Measurements from ENCODE around the gene PTPN2. TPM values are rescaled to one million over a fixed set of nuclear protein-coding genes. Genes with fewer than 3 reads are reported as not detected.

PTPN2 gene
- 10 to 100 TPM; 13.2 to 14.3 TPM for total RNA-seq

DNA sequence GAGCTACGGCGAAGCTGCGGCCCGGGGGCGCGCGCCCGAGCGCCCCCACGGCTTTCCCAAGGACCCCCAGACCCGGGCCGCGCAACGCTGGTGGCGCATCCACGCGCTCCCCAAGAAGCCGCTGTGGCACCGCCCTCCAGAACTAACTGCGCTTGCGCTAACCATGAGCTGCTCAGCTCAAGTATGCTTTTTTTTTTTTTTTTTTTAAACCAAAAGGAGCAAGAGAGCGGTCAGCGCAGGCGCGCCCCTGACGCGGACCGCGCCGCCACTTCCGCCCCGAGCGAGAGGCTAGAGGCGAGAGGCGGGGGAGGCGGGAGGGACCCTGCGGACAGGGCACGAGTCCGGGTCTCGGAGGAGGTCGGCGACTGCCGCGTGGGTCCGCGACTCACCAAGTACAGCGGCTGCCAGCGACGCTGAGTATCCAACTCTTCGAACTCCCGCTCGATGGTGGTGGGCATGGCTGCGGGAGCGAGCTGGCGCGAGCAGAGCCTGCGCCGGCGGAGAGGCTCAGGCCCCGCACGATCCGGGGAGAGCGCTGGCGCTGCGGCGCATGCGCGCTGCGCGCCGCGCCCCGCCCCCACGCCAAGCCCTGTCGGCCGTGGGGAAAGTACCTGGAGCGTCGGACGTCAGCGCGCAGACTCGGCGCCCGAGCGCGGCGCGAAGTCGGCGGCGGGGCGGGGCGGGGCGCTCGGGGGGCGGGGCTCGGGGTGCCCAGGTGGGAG, at the start of gene PTPN2:
Gene PTPN2 (minus strand): TSS at position 554 of the 722 bp plus-strand sequence. CDS start 96 bp downstream, at position 458.
- DNase-seq (ENCODE audit: low spot score): peak; percentile 94
- Histone ChIP-seq H3K36me3 (no peaks in the 10 kb centered on the region), H3K27me3 (no peaks in the 10 kb centered on the region), H3K9me3 (no peaks in the 10 kb centered on the region), H3K4me3 (peak within 1 kb of the TSS; percentile 71 to 81), H3K27ac (peak within 1 kb of the TSS; percentile 97 to 98), H3K4me1 (peaks cover 0 to 28% of the 10 kb centered on the region in 2 donors)
- TF ChIP-seq, protein P1, sequence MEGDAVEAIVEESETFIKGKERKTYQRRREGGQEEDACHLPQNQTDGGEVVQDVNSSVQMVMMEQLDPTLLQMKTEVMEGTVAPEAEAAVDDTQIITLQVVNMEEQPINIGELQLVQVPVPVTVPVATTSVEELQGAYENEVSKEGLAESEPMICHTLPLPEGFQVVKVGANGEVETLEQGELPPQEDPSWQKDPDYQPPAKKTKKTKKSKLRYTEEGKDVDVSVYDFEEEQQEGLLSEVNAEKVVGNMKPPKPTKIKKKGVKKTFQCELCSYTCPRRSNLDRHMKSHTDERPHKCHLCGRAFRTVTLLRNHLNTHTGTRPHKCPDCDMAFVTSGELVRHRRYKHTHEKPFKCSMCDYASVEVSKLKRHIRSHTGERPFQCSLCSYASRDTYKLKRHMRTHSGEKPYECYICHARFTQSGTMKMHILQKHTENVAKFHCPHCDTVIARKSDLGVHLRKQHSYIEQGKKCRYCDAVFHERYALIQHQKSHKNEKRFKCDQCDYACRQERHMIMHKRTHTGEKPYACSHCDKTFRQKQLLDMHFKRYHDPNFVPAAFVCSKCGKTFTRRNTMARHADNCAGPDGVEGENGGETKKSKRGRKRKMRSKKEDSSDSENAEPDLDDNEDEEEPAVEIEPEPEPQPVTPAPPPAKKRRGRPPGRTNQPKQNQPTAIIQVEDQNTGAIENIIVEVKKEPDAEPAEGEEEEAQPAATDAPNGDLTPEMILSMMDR (IDR thresholded peaks at IDR 0.05): no peak

DNA sequence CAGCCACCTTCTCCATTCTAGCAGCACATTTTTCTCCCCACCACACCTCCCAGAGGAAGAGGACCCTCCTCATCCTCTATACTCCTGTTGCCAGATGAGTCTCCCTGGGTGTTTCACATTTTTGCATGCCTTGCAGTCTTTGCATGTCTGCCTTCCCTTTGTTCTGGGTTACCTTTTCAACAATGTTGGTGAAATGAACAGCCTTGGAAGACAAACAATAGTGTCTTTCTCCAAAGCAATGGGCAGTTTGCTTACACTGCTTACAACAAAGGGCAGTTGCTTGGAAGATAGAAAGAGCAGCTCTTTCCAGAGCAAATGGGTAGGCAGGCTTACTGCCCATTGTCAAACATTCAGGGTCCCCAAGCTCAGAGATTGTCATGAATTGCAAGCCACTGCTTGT, 49.3 kb upstream of the PTPN2 start:
- TF ChIP-seq, protein P1 (IDR thresholded peaks at IDR 0.05): no peak
- Histone ChIP-seq H3K4me1 (peaks cover 0 to 6% of the 10 kb centered on the region in 2 donors), H3K27me3 (no peaks in the 10 kb centered on the region), H3K9me3 (no peaks in the 10 kb centered on the region), H3K4me3 (no peak overlapping the region), H3K36me3 (no peaks in the 10 kb centered on the region), H3K27ac (no peak overlapping the region)
- DNase-seq (ENCODE audit: low spot score): no peak

DNA sequence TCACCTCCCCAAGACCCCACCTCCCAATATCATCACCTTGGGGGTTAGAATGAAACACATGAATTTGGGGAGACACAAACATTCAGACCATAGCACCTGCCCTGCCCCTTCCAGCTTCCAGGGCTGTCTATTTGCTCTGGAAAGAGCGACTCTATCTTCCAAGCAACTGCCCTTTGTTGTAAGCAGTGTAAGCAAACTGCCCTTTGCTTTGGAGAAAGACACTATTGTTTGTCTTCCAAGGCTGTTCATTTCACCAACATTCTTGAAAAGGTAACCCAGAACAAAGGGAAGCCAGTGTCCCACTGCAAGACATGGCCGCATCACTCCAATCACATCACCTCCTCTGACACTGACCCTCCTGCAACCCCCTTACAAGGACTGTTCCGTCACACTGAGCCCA, 46.9 kb upstream of the PTPN2 start:
- no peak overlapping the region for H3K4me3 ChIP-seq
- H3K27me3 ChIP-seq: no peaks in the 10 kb centered on the region
- no peak for DNase-seq (ENCODE audit: low spot score)
- H3K4me1 ChIP-seq: peaks cover 0 to 6% of the 10 kb centered on the region in 2 donors
- H3K27ac ChIP-seq: no peak overlapping the region
- H3K36me3 ChIP-seq: no peaks in the 10 kb centered on the region
- H3K9me3 ChIP-seq: no peaks in the 10 kb centered on the region
- TF ChIP-seq, protein P1 (IDR thresholded peaks at IDR 0.05): no peak

DNA sequence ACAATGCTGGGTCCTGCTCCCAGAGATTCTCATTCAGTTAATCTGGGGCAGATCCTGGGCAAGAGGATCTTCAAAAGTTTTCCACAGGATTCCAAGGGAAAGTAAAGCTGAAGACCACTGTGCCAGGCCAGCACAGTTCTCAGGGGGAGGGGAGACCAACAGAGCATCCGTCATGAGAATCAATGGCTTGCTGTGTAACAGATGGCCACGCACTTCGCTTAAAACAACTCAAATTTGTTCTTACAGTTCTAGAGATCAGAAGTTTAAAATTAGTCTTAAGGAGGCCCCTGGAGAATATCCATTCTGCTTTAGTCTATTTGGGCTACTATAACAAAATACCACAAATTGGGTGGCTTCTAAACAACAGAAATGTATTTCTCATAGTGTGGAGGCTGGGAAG, 46.3 kb upstream of the PTPN2 start:
- no peaks in the 10 kb centered on the region for H3K36me3 ChIP-seq
- TF ChIP-seq, protein P1 (IDR thresholded peaks at IDR 0.05): no peak
- no peak for DNase-seq (ENCODE audit: low spot score)
- H3K27ac ChIP-seq: no peak overlapping the region
- H3K4me3 ChIP-seq: no peak overlapping the region
- no peaks in the 10 kb centered on the region for H3K27me3 ChIP-seq
- no peaks in the 10 kb centered on the region for H3K9me3 ChIP-seq
- H3K4me1 ChIP-seq: peaks cover 0 to 6% of the 10 kb centered on the region in 2 donors

DNA sequence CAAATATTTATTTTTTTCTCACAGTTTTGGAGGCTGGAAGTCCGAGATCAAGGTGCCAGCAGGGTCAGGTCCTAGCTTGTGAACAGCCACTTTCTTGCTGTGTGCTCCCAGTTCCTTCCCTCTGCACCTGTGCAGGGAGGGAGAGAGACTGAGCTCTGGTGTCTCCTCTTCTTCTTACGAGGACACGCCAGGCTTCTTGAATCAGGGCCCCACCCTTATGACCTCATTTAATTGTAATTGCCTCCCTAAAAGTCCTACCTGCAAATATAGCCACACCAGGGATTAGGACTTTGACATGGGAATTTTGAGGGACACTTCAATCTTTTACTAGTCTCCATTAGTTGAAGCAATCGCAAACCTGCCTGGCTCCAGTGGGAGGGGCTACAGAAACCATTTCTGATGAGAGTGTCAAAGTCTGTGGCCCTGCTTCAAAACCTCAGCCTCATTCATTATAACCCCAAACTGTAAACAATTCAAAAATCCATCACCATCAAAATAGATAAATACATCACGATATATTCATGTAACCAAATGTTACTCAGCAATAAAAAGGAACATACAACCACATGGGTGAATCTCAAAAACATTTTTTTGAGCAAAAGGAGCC, 45.5 kb upstream of the PTPN2 start:
- Histone ChIP-seq H3K27ac (no peak overlapping the region), H3K4me3 (no peak overlapping the region), H3K9me3 (no peaks in the 10 kb centered on the region), H3K4me1 (peaks cover 0 to 5% of the 10 kb centered on the region in 2 donors), H3K27me3 (no peaks in the 10 kb centered on the region), H3K36me3 (no peaks in the 10 kb centered on the region)
- TF ChIP-seq, protein P1 (IDR thresholded peaks at IDR 0.05): no peak
- DNase-seq (ENCODE audit: low spot score): no peak

Data from right atrium auricular region (tissue), 2 donors.